NK-92 treated with Interleukin-12 subunit alpha and Interleukin-12 subunit beta, amount 100 ng/mL, for 24 hours (cell line): Measurements from ENCODE around the gene RPGRIP1.
"Not testable (repeated sequence)": the region's sequence is repeated elsewhere in the genome, so short reads cannot be mapped to it uniquely, and the experiment has no call there.

ENCODE experiments used
- DNase-seq: peaks from one replicate; lab custom pipeline; 2025; lab: John Stamatoyannopoulos, UW

RPGRIP1 gene

DNA sequence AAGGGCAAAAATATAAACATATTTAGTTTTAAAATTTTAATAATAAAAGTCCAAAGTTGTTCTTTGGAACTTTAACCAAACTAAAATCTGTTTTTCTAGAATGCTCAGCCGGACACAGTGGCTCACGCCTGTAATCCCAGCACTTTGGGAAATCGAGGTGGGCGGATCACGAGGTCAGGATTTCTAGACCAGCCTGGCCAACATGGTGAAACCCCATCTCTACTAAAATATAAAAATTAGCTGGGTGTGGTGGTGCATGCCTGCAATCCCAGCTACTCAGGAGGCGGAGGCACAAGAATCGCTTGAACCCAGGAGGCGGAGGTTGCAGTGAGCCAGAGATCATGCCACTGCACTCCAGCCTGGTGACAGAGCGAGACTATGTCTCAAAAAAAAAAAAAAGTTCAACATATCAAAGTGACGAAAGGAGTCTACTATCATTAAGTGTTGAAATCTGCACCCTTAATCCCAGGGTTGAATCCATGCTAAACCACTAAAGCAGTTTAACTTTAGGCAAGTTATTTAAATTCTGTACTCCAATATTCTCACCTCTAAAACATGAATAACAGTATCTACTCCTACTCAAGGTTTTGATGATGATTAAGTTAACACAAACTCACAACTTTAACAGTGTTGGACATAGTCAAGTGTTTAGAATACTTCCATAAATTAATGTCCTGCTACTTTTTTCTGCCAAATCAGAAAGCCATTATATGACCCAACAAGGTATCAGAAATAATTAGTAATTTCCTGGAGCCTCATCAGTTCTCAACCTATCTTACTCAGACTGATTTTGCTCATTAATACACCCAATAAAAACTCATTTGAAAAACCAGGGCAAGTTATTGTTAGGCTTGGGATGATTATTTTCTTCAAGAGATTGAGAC, 21.6 kb upstream of the RPGRIP1 start:
- no peak for DNase-seq

DNA sequence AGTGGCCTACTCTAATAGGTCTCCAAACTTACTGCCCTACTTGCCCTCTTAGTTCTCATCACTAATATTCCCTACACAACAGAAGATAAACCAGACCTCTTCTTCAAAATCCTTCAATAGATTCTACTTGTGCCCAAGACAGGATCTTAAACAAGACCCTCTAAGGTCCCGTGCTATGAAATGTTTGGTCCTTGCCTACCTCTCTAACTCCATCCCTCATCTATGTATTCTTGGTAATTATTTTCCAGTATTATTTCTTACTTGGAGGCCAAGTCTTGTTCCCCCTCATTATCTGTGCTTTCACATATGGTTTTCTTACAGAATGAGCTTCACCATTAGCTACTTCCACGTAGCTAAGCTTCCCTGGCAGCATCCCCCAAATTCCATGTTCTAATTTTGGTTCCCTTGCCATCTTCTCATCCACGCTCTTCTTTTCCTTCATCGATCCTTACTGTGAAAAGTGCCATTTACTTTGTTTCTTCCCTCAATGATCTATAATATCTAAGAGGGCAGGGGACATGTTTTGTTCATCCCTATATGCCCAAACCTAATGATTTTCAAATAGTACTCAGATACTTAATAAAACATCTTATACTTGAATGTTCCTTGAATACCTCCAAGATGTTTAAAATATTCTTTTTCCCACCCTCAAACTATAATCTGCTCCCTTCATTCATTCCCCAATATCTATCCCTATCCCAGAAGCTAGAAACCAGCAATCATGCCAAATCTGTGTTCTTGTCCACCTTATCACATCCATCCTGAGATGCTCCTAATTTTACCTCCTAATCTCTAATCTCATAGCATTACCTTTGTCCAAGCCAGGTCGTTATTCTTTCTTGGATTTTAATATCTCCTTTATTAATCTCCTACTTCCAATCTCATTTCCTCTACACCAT, 20.7 kb upstream of the RPGRIP1 start:
- no peak for DNase-seq

DNA sequence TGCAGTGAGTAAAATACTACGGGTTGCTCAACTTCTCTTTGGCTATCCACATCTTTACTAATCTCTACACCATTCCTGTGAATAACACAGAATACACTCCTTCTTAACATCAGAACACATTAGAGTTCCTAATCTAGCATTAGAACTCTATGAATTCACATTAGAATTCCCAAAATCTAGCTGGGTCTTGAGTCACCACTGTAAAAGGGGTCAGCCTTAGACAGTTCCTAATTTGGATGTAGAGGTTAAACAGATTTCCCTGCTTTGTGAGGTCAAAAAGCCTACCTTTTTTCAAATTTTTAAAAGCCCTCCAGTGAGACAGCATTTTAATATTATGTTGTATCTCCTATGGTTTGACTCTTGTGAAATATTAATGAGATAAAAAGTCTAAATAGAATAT, 18.1 kb upstream of the RPGRIP1 start:
- DNase-seq = no peak

DNA sequence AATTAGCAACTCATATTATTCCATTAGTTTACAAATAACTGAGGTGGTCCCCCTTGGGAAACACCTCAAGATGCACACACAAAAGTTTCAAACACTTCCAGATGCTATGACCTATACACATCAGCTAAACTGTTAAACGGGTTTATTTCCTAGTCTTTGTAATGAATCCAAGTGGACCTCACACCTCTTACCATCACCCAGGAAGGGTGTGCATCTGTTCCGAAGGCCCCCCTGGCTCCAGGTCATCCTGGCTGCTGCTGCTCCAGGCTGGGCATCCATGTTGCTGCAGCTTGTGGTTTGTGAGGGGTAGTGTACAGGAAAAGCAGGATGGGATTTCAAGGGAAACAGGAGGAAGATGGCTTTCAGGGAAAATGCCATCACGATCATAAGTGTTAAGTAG, 17.5 kb upstream of the RPGRIP1 start:
- no peak for DNase-seq

DNA sequence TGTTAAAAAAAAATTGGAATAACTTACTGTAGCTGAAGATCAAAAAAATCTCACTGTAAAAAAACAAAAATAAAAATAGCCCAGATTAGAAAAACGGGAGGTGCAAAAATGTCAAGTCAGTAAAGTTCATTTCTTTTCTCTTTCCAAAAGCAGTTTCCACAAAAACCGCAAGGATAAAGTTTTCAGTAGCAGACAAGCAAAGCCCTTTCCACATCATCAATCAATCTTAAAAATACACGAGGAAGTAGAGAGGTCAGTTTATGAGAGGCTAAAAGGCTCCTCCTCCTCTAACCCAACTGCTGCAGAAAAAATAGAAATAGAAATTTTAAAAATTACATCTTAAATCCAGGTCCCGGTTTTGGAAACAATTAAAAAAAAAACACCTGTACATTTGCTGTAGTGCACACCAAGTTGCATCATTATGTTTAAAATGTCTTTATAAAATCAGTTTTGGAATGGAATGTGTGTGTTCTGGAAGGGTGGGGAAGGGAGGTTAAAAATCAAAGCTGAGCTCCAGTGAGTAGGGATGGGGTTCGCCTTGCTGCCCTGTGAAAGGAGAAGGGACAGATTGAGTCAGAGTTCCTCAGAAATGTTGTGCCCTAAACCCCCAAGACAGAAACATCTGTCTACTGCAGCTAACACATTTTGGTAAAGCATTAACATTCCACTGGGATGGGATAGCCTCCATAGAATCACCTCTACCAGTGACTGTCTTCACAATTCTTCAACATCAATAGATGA, 16.4 kb upstream of the RPGRIP1 start:
- DNase-seq = no peak

DNA sequence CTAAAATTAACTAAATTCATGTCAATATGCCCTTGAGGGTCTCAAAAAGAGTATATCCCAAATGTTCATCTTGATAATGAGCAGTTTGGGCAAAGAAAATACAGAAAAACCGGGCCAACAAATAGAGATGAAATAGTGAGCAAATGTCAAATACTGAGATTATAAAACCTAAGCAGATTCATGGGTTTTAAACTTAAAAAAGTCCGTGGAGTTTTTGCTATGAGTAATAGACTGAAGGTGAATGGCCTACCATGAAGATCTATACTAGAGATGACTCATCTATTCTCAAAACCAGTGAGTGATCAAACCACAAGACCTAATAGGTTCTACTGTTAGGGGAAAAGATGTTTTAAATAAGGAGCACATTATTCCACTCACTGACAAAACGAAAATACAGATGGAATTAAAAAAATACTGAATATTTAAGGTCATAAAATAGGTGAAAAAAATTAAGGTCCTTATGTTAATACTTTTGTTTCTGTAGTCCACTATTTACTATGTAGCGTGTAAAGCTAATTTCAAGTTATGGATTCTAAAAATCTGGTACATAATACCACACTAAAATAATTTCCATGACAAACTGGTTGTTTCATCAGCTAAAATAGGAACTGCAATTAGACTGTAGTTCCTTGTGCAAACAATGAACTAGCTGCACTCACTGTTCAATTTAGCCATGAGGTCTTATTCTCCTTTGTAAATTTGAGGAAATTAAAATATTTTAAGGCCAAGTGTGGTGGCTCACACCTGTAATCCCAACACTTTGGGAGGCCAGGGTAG, 15.7 kb upstream of the RPGRIP1 start:
- no peak for DNase-seq

DNA sequence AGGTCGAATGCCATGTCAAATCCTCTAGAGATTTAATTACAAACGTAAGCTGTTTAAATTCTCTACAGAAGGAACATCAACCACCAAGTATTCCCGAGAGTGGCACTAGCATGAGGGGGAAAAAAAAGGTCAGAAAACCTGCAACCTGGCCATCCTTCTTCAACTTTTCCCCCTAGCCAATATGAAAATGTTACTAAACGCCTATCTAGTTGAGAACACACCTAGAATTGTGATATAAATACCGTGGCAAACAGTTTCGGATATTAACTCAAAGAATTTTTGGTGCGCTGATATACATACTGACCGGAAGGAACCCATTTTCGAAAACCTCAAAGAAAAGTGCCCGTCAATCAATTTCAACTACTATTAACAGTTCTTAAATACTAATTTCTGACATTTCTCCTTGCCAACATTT, 12.4 kb upstream of the RPGRIP1 start:
- no peak for DNase-seq

DNA sequence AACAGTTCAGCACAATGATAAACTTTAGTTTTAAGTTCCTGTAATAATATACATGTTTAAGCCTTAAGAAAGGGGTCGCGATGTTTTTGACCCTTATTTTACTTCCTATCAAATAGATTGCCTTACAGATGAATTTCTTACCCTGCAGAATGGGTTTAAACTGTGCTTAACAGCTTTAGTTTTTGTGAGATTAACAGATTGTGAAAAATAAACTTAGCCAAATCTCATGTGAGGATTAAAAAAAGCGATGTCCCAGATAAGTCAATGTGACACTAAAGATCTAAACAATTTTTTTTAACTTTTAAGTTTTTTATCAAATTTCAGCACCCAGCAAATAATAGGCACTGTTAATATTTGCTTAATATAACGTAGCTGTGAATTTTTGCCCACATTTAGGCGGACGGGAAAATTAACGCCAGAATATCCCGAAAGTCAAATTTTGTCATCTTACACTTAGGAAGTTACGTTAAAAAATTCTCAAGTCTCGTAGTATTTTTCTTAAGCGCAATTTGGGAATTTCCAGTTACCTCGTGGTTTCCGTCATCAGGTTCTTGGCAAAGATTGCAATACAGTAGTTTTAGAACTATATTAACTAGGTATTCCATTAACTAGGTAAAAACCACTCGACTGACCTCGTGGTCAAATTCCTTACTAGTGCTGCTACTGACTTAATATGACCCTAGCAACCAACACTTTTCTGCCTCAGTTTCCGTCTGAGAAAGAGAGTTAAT, 11.8 kb upstream of the RPGRIP1 start:
- DNase-seq = no peak

DNA sequence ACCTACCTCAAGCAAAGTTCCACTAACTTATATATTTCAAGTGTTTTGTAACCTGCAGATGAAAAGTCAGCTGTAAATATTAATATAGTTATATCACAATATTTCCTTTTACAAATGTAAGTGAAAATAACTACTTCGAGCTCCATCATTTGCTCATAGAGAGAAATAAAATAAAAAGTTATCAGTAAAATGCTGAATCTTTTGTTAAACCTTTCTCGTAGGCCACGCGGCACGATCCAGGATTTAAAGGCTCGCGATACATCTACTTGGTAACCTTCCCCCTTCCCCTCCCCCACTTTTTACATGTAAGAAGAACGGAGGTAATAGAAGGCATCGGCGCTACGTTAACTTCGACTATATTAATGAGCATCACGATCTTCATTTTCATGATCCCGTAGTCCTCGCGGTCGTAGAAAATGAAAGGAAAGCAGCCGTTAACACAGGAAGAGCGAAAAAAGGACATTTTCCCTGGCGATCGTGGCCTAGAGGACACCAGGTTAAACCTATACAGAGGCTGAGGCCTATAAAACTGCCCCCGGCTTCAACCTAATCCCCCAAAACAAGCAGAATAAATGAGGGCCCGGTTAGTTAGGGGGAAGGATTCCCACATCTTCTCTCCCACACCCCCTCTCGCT, 11.1 kb upstream of the RPGRIP1 start:
- no peak for DNase-seq

DNA sequence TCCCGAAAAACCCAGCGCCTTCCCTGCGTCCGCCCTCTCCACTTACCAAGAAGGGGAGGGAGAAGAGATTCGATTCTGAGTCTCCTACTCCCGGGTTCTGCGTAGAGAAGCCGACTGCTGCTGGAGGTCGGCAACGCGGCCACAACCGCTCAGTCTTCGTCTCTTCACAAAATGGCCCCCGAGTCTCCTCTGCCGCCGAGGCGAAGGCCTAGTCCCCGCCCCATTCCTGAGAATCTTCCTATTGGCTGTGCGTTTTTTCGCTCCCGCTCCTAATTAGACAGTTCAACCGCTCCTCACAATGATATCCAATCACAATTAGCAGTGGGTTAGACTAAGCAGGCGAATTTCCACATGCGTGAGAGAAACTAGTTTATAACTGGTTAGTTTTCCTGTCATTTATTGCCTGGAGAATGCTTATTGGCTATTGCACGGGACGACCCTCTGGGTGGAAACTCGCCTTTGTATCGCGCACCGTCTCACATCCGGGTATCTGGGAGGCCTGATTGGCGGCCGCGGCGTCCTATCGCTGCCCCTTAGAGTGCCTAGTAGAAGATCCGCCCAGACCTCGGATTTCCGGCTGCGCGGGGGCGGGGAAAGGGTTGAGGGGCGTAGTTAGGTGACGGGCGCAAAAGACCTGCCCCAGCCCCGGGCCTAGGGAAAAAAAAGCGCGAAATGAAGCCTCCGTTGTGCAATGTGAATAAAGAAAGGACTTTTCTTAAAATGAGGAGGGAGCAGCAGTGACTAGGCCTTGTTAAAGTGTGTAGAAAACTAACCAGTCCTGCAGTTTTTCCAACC, 10.4 kb upstream of the RPGRIP1 start, which contains the start of gene HNRNPC:
HNRNPC (minus strand) TSS at position 191 of the 795 bp plus-strand sequence. CDS start 35,249 bp downstream, outside the sequence.
- DNase-seq = peak; percentile 98

DNA sequence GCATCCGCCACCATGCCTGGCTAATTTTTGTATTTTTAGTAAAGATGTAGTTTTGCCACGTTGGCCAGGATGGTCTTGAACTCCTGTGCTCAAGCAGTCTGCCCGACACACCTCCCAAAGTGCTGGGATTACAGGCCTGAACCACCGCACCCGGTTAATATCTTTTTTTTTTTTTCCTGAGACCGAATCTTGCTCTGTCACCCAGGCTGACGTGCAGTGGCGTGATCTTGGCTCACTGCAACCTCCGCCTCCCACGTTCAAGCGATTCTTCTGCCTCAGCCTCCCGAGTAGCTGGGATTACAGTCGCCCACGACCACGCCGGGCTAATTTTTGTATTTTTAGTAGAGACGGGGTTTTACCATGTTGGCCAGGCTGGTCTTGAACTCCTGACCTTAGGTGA, 7.2 kb upstream of the RPGRIP1 start:
- DNase-seq = not testable (repeated sequence)

DNA sequence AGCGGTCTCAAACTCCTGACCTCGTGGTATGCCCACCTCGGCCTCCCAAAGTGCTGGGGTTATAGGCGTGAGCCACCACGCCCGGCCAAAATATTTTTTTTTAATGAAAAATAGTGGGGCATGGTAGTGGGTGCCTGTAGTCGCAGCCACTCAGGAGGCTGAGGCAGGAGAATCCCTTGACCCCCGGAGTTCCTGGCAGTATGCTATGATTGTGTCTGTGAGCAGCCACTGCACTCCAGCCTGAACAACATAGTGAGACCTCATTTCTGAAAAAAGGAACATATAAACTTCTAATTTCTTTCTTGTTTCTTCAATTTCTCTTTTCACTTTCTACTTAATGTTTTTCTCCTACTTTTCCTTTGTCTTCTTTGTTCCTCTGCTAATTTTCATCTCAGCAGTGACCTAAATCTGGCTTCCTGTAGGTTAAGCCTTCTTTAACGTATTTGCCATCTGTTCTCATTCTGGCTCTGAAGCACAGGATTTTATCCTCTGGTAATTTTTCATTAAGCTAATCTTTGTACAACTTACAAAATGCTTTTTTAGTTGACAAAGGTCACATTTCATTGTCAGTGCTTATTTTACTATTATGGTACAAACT, 4.5 kb upstream of the RPGRIP1 start:
- DNase-seq = no peak

DNA sequence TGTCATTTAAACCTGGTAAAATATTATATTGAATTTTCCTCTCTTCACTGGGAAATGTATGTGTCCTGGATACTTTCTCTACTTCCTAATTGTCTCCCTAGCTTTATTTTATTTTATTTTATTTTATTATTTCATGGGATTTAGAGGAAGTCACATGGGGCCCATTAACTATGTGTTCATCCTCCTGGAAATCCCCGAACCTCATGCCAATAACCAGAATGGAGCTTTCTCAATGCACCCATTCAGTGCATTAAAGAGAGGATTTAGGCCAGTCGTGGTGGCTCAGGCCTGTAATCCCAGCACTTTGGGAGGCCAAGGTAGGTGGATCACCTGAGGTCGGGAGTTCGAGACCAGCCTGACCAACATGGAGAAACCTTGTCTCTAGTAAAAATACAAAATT, 1.3 kb upstream of the RPGRIP1 start:
- no peak for DNase-seq

DNA sequence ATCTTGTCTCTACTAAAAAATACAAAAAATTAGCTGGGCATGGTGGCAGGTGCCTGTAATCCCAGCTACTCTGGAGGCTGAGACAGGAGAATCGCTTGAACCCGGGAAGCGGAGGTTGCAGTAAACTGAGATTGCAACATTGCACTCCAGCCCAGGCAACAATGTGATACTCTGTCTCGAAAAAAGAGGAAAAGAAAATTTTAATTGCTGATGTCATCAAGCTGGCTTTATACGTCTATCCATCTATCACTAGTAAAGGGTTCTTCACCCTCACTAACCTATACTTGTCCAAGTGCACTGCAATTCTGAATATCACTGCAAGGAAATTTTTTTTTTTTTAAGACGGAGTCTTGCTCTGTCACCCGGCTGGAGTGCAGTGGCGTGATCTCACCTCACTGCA, 2.0 kb downstream of the RPGRIP1 start:
- DNase-seq = not testable (repeated sequence)

DNA sequence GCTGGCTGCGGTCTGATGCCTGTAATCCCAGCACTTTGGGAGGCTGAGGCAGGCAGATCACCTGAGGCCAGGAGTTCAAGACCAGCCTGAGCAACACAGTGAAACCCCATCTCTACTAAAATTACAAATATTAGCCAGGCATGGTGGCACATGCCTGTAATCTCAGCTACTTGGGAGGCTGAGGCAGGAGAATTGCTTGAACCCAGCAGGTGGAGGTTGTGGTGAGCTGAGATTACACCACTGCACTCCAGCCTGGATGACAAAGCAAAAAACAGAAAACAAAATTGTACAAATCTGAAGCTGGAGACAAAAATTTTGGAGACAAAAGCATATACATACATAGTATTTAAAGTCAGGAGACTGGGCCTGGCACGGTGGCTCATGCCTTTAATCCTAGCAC, 6.6 kb downstream of the RPGRIP1 start:
- not testable (repeated sequence) for DNase-seq

DNA sequence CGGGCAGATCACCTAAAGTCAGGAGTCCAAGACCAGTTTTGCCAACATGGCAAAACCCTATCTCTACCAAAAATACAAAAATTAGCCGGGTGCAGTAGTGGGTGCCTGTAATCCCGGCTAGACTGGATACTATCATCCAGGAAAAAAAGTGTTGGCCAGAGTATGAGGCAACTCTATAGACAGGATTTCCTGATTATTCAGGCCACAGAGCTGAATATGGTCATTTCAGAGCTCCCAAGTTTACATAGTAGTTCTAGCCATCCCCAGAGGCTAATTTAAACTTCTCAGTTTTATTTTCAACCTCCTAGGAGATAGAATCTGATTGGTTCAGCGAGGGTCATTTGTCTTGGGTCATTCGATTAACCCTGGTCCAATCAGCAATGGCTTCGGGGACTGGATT, 7.3 kb downstream of the RPGRIP1 start:
- DNase-seq = no peak

DNA sequence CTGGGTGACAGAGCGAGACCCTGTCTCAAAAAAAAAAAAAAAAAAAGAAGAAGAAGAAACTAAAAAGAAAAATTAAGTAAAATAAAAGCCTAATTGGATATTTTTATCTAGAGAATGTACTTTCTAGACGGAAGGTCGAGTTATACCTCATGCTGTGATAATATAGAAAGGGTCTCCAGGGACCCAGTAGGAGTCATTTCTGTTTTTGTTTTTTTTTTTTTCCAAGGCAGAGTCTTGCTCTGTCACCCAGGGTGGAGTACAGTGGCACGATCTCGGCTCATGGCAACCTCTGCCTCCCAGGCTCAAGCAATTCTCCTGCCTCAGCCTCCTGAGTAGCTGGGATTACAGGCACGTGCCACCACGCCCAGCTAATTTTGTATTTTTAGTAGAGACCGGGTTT, 14.1 kb downstream of the RPGRIP1 start:
- not testable (repeated sequence) for DNase-seq

DNA sequence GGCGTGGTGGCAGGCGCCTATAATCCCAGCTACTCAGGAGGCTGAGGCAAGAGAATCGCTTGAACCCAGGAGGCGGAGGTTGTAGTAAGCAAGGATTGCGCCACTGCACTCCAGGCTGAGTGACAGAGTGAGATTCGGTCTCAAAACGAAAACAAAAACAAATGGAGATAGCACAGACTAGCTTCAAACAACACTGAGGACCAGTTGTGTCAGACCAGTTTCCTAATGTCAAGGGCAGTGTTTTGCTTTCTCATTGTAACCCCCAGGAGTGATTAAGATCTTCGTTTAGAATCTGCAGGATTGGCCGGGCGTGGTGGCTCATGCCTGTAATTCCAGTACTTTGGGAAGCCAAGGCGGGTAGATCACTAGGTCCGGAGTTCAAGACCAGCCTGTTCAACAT, 18.5 kb downstream of the RPGRIP1 start:
- no peak for DNase-seq

DNA sequence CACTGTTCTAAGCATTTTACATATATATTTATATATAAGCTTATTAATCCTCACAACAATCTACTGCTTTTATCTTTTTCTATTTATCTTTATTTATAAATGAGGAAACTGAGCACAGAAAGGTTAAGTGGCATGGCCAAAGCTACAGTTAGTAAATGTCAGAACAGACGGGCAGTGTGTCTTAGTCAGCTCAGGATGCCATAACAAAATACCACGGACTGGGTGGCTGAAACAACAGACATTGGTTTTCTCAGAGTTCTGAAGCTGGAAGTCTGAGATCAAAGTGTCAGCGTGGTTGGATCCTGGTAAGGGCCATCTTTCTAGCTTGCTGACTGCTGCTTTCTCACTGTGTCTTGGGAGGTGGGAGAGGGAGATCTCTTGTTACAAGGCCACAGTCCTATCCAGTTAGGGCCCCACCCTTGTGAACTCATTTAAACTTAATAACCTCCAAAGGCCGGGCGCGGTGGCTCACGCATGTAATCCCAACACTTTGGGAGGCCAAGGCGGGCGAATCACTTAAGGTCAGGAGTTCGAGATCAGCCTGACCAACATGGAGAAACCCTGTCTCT, 19.8 kb downstream of the RPGRIP1 start:
- no peak for DNase-seq
